ENCODE results near the gene MYOM3. TPM values are rescaled to one million over a fixed set of nuclear protein-coding genes. Genes with fewer than 3 reads are reported as not detected.

Gene MYOM3
- total RNA-seq = 0.26 and 0.32 TPM in 2 replicates

GRCh38 chr1:24111996-24112779 lies at the start of gene MYOM3:
TSS of gene MYOM3 (minus strand) at chr1:24112135. CDS start at chr1:24108636, 3,499 bp downstream.

GRCh38 chr1:24142546-24143534 lies 30.9 kb upstream of the MYOM3 start, which contains the start of gene IL22RA1:
TSS of gene IL22RA1 (minus strand) at chr1:24143140. CDS start at chr1:24143082, 58 bp downstream.

Other genes with a start within 250 kb of the MYOM3 start
- 25.1 and 26.5 TPM in 2 replicates for gene FUCA1, start 243.8 kb downstream of the MYOM3 start, total RNA-seq
- not detected in 2 replicates for gene CNR2, start 198.8 kb downstream of the MYOM3 start, total RNA-seq
- gene PNRC2, start 152.3 kb downstream of the MYOM3 start, total RNA-seq = 121 and 165 TPM in 2 replicates
- gene SRSF10, start 131.8 kb downstream of the MYOM3 start, total RNA-seq = 107 and 129 TPM in 2 replicates
- gene IL22RA1, start 31.0 kb upstream of the MYOM3 start, total RNA-seq = 0.11 and 0.26 TPM in 2 replicates
- 0.13 and 0.22 TPM in 2 replicates for gene IFNLR1, start 75.2 kb upstream of the MYOM3 start, total RNA-seq
- 0.11 and 0.26 TPM in 2 replicates for gene GRHL3, start 207.2 kb upstream of the MYOM3 start, total RNA-seq

All from articular chondrocyte of knee joint (primary cell).